Neuronal stem cell (in vitro differentiated cells): ENCODE data around the gene RARG.

Source experiments
- DNase-seq: peaks from one replicate; pipeline ENCODE4 v3.0.0-alpha.2; 2013; ENCODE audit warnings: low spot score
- H2AFZ ChIP-seq: one replicate; pipeline ENCODE4 v1.6.1; 2013; ENCODE audit warnings: mild to moderate bottlenecking, low read length, inconsistent platforms
- H2AK5ac ChIP-seq: 2 replicates; pipeline ENCODE4 v1.6.1; 2013; ENCODE audit warnings: low read depth, mild to moderate bottlenecking, inconsistent platforms, low read length, moderate library complexity, mixed read lengths
- H2BK120ac ChIP-seq: 2 replicates; pipeline ENCODE4 v1.6.1; 2013; ENCODE audit warnings: low read depth, mild to moderate bottlenecking, inconsistent platforms, low read length, moderate library complexity, mixed read lengths
- H2BK12ac ChIP-seq: one replicate; pipeline ENCODE4 v1.6.1; 2013; ENCODE audit warnings: low read length, inconsistent platforms
- H2BK15ac ChIP-seq: 2 replicates; pipeline ENCODE4 v1.6.1; 2013; ENCODE audit warnings: mild to moderate bottlenecking, low read length, inconsistent platforms, mixed read lengths
- H2BK5ac ChIP-seq: one replicate; pipeline ENCODE4 v1.6.1; 2013; ENCODE audit warnings: inconsistent platforms, mild to moderate bottlenecking, low read length, moderate library complexity
- H3K14ac ChIP-seq: one replicate; pipeline ENCODE4 v1.6.1; 2013; ENCODE audit warnings: low read length, inconsistent platforms
- H3K18ac ChIP-seq: 2 replicates; pipeline ENCODE4 v1.6.1; 2013; ENCODE audit warnings: low read length, inconsistent platforms
- H3K23ac ChIP-seq: 2 replicates; pipeline ENCODE4 v1.6.1; 2013; ENCODE audit warnings: low read depth, mild to moderate bottlenecking, mixed read lengths, low read length, inconsistent platforms; ENCODE audit not compliant: poor library complexity
- H3K27ac ChIP-seq: replicated peaks from 3 replicates; pipeline ENCODE4 v1.5.1; 2013; ENCODE audit warnings: low read length, inconsistent platforms
- H3K27me3 ChIP-seq, 3 experiments: 2 replicates each; pipeline ENCODE4 v1.6.1; 2013; ENCODE audit warnings: low read length in 3 of 3, mild to moderate bottlenecking in 2 of 3, inconsistent platforms in 1 of 3, low read depth in 1 of 3, mixed read lengths in 1 of 3, moderate library complexity in 1 of 3; ENCODE audit not compliant: control insufficient read depth in 3 of 3, insufficient read depth in 3 of 3
- H3K36me3 ChIP-seq, 2 donors: replicated peaks in 1 of 2; 2 replicates each; pipeline ENCODE4 v1.6.1; 2013; ENCODE audit warnings: low read length in 2 of 2; ENCODE audit not compliant: control insufficient read depth in 2 of 2, insufficient read depth in 2 of 2
- H3K4ac ChIP-seq: 2 replicates; pipeline ENCODE4 v1.6.1; 2013; ENCODE audit warnings: inconsistent platforms, mild to moderate bottlenecking, low read length, moderate library complexity
- H3K4me1 ChIP-seq, 2 donors: 1 replicate in 1 of 2; 2 replicates in 1 of 2; pipeline ENCODE4 v1.6.1; 2013; ENCODE audit warnings: low read length in 2 of 2, low read depth in 1 of 2; ENCODE audit not compliant: control insufficient read depth in 2 of 2, insufficient read depth in 1 of 2
- H3K4me2 ChIP-seq: one replicate; pipeline ENCODE4 v1.6.1; 2013; ENCODE audit warnings: mild to moderate bottlenecking, low read length, inconsistent platforms; ENCODE audit not compliant: insufficient read depth, poor library complexity, severe bottlenecking
- H3K4me3 ChIP-seq, 2 donors: 2 replicates each; pipeline ENCODE4 v1.5.1; 2013; ENCODE audit warnings: low read length in 2 of 2, mild to moderate bottlenecking in 2 of 2, inconsistent platforms in 1 of 2, moderate library complexity in 1 of 2
- H3K79me1 ChIP-seq: one replicate; pipeline ENCODE4 v1.6.1; 2013; ENCODE audit warnings: low read depth, mild to moderate bottlenecking, inconsistent platforms, low read length, moderate library complexity
- H3K9ac ChIP-seq: one replicate; pipeline ENCODE4 v1.6.1; 2013; ENCODE audit warnings: mild to moderate bottlenecking, low read depth, low read length, inconsistent platforms; ENCODE audit not compliant: poor library complexity
- H3K9me3 ChIP-seq, 2 donors: replicated peaks in 1 of 2; 2 replicates each; pipeline versions ENCODE3 to v1.6.1; 2013; ENCODE audit warnings: low read length in 2 of 2, mild to moderate bottlenecking in 2 of 2, inconsistent platforms in 1 of 2, low read depth in 1 of 2, mixed read lengths in 1 of 2, moderate library complexity in 1 of 2; ENCODE audit not compliant: control insufficient read depth in 2 of 2, insufficient read depth in 1 of 2
- H4K8ac ChIP-seq: one replicate; pipeline ENCODE4 v1.6.1; 2013; ENCODE audit warnings: low read depth, mild to moderate bottlenecking, inconsistent platforms, low read length, moderate library complexity
- H4K91ac ChIP-seq: one replicate; pipeline ENCODE4 v1.6.1; 2013; ENCODE audit warnings: low read length, low read depth, mild to moderate bottlenecking, inconsistent platforms; ENCODE audit not compliant: poor library complexity
- WGBS, 2 donors: extraction: QIAGEN DNeasy Blood & Tissue Kit; methylation state at CpG; one replicate each; pipeline ENCODE4 v1.1.7; 2013; ENCODE audit warnings: missing lambda C conversion rate in 2 of 2, mixed read lengths in 1 of 2; ENCODE audit not compliant: insufficient read length in 2 of 2, insufficient replicate concordance in 1 of 2; ENCODE audit errors: extremely low coverage in 2 of 2; 5-methylcytosine and 5-hydroxymethylcytosine counted together

Gene RARG

GRCh38 chr12:53267306-53267998 lies 35.4 kb upstream of the RARG start:
- H2AFZ ChIP-seq = peak overlapping the region; percentile 96
- WGBS, 2 donors = no CpG with 5 or more reads among the region's 18 CpGs
- no peak overlapping the region for H2BK15ac ChIP-seq
- no peak for DNase-seq
- no peak overlapping the region for H2AK5ac ChIP-seq
- H3K18ac ChIP-seq = no peak overlapping the region
- no peak overlapping the region for H2BK120ac ChIP-seq
- H3K4me1 ChIP-seq = peaks cover 10 to 13% of the 10 kb centered on the region in 2 donors
- H3K27ac ChIP-seq = no peak overlapping the region
- peak overlapping the region in 1 of 2 donors; percentile 98 for H3K4me3 ChIP-seq
- H3K4ac ChIP-seq = no peak overlapping the region
- no peak overlapping the region for H3K9ac ChIP-seq
- no peak overlapping the region for H4K91ac ChIP-seq
- peaks cover 24 to 34% of the 10 kb centered on the region in 2 donors for H3K36me3 ChIP-seq
- H2BK5ac ChIP-seq = no peak overlapping the region
- no peak overlapping the region for H3K23ac ChIP-seq
- peaks cover 5% of the 10 kb centered on the region for H3K79me1 ChIP-seq
- no peaks in the 10 kb centered on the region for H3K27me3 ChIP-seq
- no peaks in the 10 kb centered on the region for H3K9me3 ChIP-seq
- H3K14ac ChIP-seq = no peak overlapping the region
- peak overlapping the region; percentile 67 for H3K4me2 ChIP-seq
- H2BK12ac ChIP-seq = no peak overlapping the region
- no peak overlapping the region for H4K8ac ChIP-seq

DNA sequence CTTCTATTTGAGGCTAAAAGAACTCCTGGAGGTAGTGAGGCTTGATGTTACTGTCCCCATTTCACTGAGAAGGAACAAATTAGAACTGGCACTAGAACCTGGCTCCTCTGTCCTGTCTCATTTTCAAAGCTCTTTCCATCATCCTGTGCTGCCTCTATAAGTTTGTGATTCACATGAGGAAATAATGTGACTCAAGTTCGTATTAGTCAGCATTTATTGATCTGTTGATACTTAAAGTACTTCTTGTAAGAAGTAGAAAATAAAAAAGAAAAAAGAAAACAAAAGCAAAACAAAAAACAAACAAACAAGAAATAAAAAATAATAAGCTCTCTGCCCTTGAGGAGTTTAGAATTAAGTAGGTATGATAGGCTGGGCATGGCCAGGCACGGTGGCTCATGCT lies 33.8 kb upstream of the RARG start:
- Histone ChIP-seq H3K14ac (no peak overlapping the region), H3K9me3 (no peaks in the 10 kb centered on the region), H3K4me3 (no peak overlapping the region), H2BK5ac (no peak overlapping the region), H4K8ac (no peak overlapping the region), H3K9ac (no peak overlapping the region), H3K27ac (no peak overlapping the region), H3K18ac (no peak overlapping the region), H4K91ac (no peak overlapping the region), H3K4ac (no peak overlapping the region), H3K23ac (no peak overlapping the region), H3K4me2 (no peak overlapping the region), H3K27me3 (no peaks in the 10 kb centered on the region), H2AFZ (no peak overlapping the region), H2BK120ac (no peak overlapping the region), H2AK5ac (no peak overlapping the region), H3K4me1 (peaks cover 10 to 13% of the 10 kb centered on the region in 2 donors), H3K79me1 (peaks cover 4% of the 10 kb centered on the region), H3K36me3 (peaks cover 18 to 20% of the 10 kb centered on the region in 2 donors), H2BK12ac (no peak overlapping the region), H2BK15ac (no peak overlapping the region)
- DNase-seq = no peak
- no CpG with 5 or more reads among the region's 2 CpGs for WGBS, 2 donors

- H3K14ac ChIP-seq = no peak overlapping the region
These were observed 27.9 kb upstream of the RARG start for GRCh38 chr12:53259891-53260290.

DNA sequence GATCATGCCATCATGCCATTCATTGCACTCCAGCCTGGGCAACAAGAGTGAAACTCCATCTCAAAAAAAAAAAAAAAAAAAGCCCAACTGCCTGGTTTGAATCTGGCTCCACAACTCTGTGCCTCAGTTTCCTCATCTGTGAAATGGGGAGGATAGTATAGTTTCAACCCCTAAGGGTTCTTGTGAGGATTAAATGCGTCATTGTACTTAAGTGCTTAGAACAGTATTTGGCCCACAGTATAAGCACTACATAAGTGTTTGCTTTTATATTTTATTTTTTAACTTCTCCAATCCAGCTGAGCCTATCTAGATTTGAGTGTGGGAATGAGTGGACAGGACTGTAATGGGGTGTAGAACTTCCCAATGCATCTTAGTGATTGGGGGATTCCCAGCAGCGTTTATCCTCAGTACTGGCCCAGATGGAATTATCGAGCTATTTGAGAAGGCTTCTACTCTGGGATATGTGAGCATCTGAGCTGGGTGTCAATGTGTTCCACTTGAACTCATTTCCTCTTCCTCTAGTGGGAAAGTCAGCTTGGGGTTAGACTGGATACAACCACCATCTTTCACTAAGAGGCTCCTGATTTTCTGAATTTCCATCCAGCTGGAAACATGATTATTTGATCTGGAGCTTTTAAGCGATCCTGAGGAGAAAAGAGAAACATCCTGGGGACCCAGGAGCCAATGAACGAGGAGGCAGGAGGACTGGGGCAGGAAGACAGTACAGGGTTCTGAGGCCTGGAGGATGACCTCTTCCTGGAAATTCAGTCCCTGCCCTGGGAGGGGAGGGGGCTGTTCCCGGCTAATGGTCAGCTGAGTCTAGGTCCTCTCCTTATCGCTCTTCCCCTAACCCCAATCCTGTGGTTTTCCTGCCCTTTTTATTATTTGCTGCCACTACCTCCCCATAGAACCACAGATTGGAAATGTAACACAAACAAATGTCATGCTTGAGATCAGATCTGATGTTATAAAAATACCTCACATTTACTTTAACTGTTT lies 26.8 kb upstream of the RARG start:
- Histone ChIP-seq H4K8ac (no peak overlapping the region), H3K23ac (no peak overlapping the region), H2AK5ac (no peak overlapping the region), H2AFZ (peak overlapping the region; percentile 82), H3K4me3 (no peak overlapping the region), H3K14ac (no peak overlapping the region), H3K18ac (no peak overlapping the region), H3K9me3 (no peaks in the 10 kb centered on the region), H3K36me3 (peaks cover 3% of the 10 kb centered on the region in 2 donors), H3K27me3 (no peaks in the 10 kb centered on the region), H3K9ac (no peak overlapping the region), H2BK15ac (no peak overlapping the region), H3K4me2 (no peak overlapping the region), H3K79me1 (no peaks in the 10 kb centered on the region), H3K4ac (no peak overlapping the region), H2BK120ac (no peak overlapping the region), H4K91ac (no peak overlapping the region), H2BK12ac (no peak overlapping the region), H3K4me1 (no peaks in the 10 kb centered on the region), H2BK5ac (peak overlapping the region; percentile 60), H3K27ac (no peak overlapping the region)
- WGBS, 2 donors = no CpG with 5 or more reads among the region's 7 CpGs
- no peak for DNase-seq

More at GRCh38 chr12:53259891-53260290, 27.9 kb upstream of the RARG start:
- Histone ChIP-seq H2BK12ac (no peak overlapping the region), H3K4ac (no peak overlapping the region), H3K4me1 (no peaks in the 10 kb centered on the region), H3K36me3 (no peaks in the 10 kb centered on the region), H3K27me3 (no peaks in the 10 kb centered on the region), H3K4me3 (no peak overlapping the region), H2AFZ (no peak overlapping the region), H3K9me3 (no peaks in the 10 kb centered on the region), H2BK15ac (no peak overlapping the region), H3K4me2 (no peak overlapping the region), H3K18ac (no peak overlapping the region), H3K23ac (no peak overlapping the region), H3K27ac (no peak overlapping the region), H4K8ac (no peak overlapping the region), H3K79me1 (no peaks in the 10 kb centered on the region), H3K9ac (no peak overlapping the region), H4K91ac (no peak overlapping the region), H2BK120ac (no peak overlapping the region), H2AK5ac (no peak overlapping the region), H2BK5ac (no peak overlapping the region)
- DNase-seq = no peak
- WGBS, 2 donors = no CpG with 5 or more reads among the region's 6 CpGs
